Neural cell (in vitro differentiated cells): ENCODE data around the gene B9D1. TPM values are rescaled to one million over a fixed set of nuclear protein-coding genes. Genes with fewer than 3 reads are reported as not detected.
"Not testable (repeated sequence)": the region's sequence is repeated elsewhere in the genome, so short reads cannot be mapped to it uniquely, and the experiment has no call there.

Experiments used
- H2AFZ ChIP-seq: fragments of 200-600, 300-800 bp; sonication (generic), shearing (Covaris generic); 2 replicates; pipeline ENCODE4 v1.6.0; 2014; ENCODE audit warnings: low read depth, mild to moderate bottlenecking, antibody characterized with exemption, low read length, moderate library complexity
- H3F3A ChIP-seq: fragments of 200-600 bp; shearing (Covaris generic); 2 replicates; pipeline ENCODE4 v1.6.1; 2016; ENCODE audit warnings: mild to moderate bottlenecking, moderate library complexity, mixed read lengths, antibody characterized with exemption, low read length; ENCODE audit not compliant: insufficient read depth, poor library complexity, severe bottlenecking
- H3K27ac ChIP-seq: fragments of 200-600, 300-800 bp; sonication (generic), shearing (Covaris generic); 2 replicates; pipeline ENCODE4 v1.5.1; 2014; ENCODE audit warnings: mild to moderate bottlenecking, low read length, moderate library complexity
- H3K27me3 ChIP-seq: fragments of 300-800, 200-600 bp; sonication (generic), shearing (Covaris generic); 2 replicates; pipeline ENCODE4 v1.6.0; 2014; ENCODE audit warnings: mild to moderate bottlenecking, low read depth, low read length, moderate library complexity; ENCODE audit not compliant: insufficient read depth
- H3K36me3 ChIP-seq: fragments of 300-800, 200-600 bp; sonication (generic), shearing (Covaris generic); 2 replicates; pipeline ENCODE4 v1.5.1; 2014; ENCODE audit warnings: mild to moderate bottlenecking, antibody characterized with exemption, low read length, moderate library complexity; ENCODE audit not compliant: insufficient read depth
- H3K4me2 ChIP-seq: fragments of 300-800, 200-600 bp; sonication (generic), shearing (Covaris generic); 2 replicates; pipeline ENCODE4 v1.6.0; 2014; ENCODE audit warnings: mild to moderate bottlenecking, low read length
- H3K4me3 ChIP-seq: fragments of 300-800, 200-600 bp; sonication (generic), shearing (Covaris generic); 2 replicates; pipeline ENCODE4 v1.5.1; 2014; ENCODE audit warnings: mild to moderate bottlenecking, low read length, moderate library complexity
- H3K79me2 ChIP-seq: fragments of 200-600 bp; shearing (Covaris generic); replicated peaks from 2 replicates; pipeline ENCODE4 v1.6.0; 2014; ENCODE audit warnings: mild to moderate bottlenecking, low read length, moderate library complexity; ENCODE audit not compliant: insufficient read depth
- H3K9ac ChIP-seq: fragments of 300-800, 200-600 bp; sonication (generic), shearing (Covaris generic); 2 replicates; pipeline ENCODE4 v1.6.1; 2016; ENCODE audit warnings: mild to moderate bottlenecking, low read length, mixed read lengths
- H3K9me2 ChIP-seq: fragments of 200-600 bp; shearing (Covaris generic); 2 replicates; pipeline ENCODE4 v1.6.1; 2016; ENCODE audit warnings: mild to moderate bottlenecking, low read length, mixed read lengths; ENCODE audit not compliant: insufficient read depth
- H3K9me3 ChIP-seq: fragments of 200-600, 300-800 bp; sonication (generic), shearing (Covaris generic); 2 replicates; pipeline ENCODE4 v1.6.1; 2016; ENCODE audit warnings: mild to moderate bottlenecking, mixed run types, low read length, moderate library complexity, mixed read lengths
- H4K20me1 ChIP-seq: fragments of 200-600 bp; shearing (Covaris generic); 2 replicates; pipeline ENCODE4 v1.6.1; 2016; ENCODE audit warnings: mild to moderate bottlenecking, mixed run types; ENCODE audit not compliant: insufficient read depth
- CTCF ChIP-seq: fragments of 450-650 bp; IDR thresholded peaks from 2 replicates; pipeline ENCODE4 v1.5.1; 2014; ENCODE audit warnings: antibody characterized with exemption, mild to moderate bottlenecking, moderate library complexity; ENCODE audit not compliant: poor library complexity, severe bottlenecking
- EP300 ChIP-seq: fragments of 450-650 bp; conservative IDR thresholded peaks from 2 replicates; pipeline ENCODE4 v1.6.1; 2014; ENCODE audit warnings: antibody characterized with exemption, mild to moderate bottlenecking, moderate library complexity; ENCODE audit not compliant: poor library complexity, severe bottlenecking
- EZH2 ChIP-seq: fragments of 200-600, 300-800 bp; shearing (Covaris generic), sonication (generic); IDR thresholded peaks from 2 replicates; pipeline ENCODE4 v1.6.1; 2014; ENCODE audit warnings: antibody characterized with exemption, low read length, borderline replicate concordance, mild to moderate bottlenecking; ENCODE audit not compliant: insufficient read depth, poor library complexity, severe bottlenecking
- MXI1 ChIP-seq: fragments of 450-650 bp; conservative IDR thresholded peaks from 2 replicates; pipeline ENCODE4 v1.6.1; 2014; ENCODE audit warnings: antibody characterized with exemption, mild to moderate bottlenecking; ENCODE audit not compliant: poor library complexity, severe bottlenecking
- POLR2AphosphoS5 ChIP-seq: IDR thresholded peaks from 2 replicates; pipeline ENCODE4 v1.6.1; 2012
- RAD21 ChIP-seq: fragments of 450-650 bp; conservative IDR thresholded peaks from 2 replicates; pipeline ENCODE4 v1.6.1; 2014; ENCODE audit warnings: antibody characterized with exemption, mild to moderate bottlenecking, moderate library complexity
- REST ChIP-seq: IDR thresholded peaks from 2 replicates; pipeline ENCODE4 v1.6.1; 2012; ENCODE audit warnings: borderline replicate concordance
- SMC3 ChIP-seq: fragments of 450-650 bp; conservative IDR thresholded peaks from 2 replicates; pipeline ENCODE4 v1.6.1; 2014; ENCODE audit warnings: antibody characterized with exemption, mild to moderate bottlenecking, moderate library complexity; ENCODE audit not compliant: poor library complexity
- TAF1 ChIP-seq: IDR thresholded peaks from 2 replicates; pipeline ENCODE4 v1.6.1; 2012; ENCODE audit warnings: low read depth
- polyA plus RNA-seq: library from polyadenylated mRNA; depleted of rRNA; stranded (reverse); fragments of >200 nt; gene quantifications from 2 replicates; pipeline ENCODE4 v1.2.3, GENCODE V29; 2014

Gene B9D1
- polyA plus RNA-seq, 1 donor from 2014 or later, result 32.0 TPM

GRCh38 chr17:19354748-19355147, 7.8 kb downstream of the B9D1 start:
- Histone ChIP-seq H3K27ac (no peak overlapping the region), H3K79me2 (no peaks in the 10 kb centered on the region), H3K27me3 (no peaks in the 10 kb centered on the region), H3K36me3 (peaks cover 10% of the 10 kb centered on the region), H3K9me3 (no peaks in the 10 kb centered on the region), H3K4me3 (no peak overlapping the region), H4K20me1 (no peaks in the 10 kb centered on the region), H3K4me2 (no peak overlapping the region), H3F3A (no peaks in the 10 kb centered on the region), H2AFZ (no peak overlapping the region), H3K9ac (no peak overlapping the region), H3K9me2 (no peaks in the 10 kb centered on the region)
- TF ChIP-seq MXI1 (no peak), RAD21 (no peak), POLR2AphosphoS5 (no peak), CTCF (no peak), SMC3 (no peak), EP300 (no peak), EZH2 (no peak), TAF1 (no peak), REST (no peak)

GRCh38 chr17:19353401-19353800, 9.1 kb downstream of the B9D1 start:
- not testable (repeated sequence) for H3K27me3 ChIP-seq, H3K9me2 ChIP-seq, H3K27ac ChIP-seq, H3K4me3 ChIP-seq, H3K79me2 ChIP-seq, H3K36me3 ChIP-seq, H3K9ac ChIP-seq, H2AFZ ChIP-seq, H4K20me1 ChIP-seq, H3K4me2 ChIP-seq, H3K9me3 ChIP-seq, H3F3A ChIP-seq

GRCh38 chr17:19348806-19349205, 13.7 kb downstream of the B9D1 start:
- Histone ChIP-seq H3K36me3 (no peaks in the 10 kb centered on the region), H3K4me2 (no peak overlapping the region), H3K4me3 (no peak overlapping the region), H3F3A (no peaks in the 10 kb centered on the region), H2AFZ (no peak overlapping the region), H3K9ac (no peak overlapping the region), H3K9me3 (no peaks in the 10 kb centered on the region), H3K27me3 (no peaks in the 10 kb centered on the region), H3K9me2 (no peaks in the 10 kb centered on the region), H3K27ac (no peak overlapping the region), H3K79me2 (no peaks in the 10 kb centered on the region), H4K20me1 (no peaks in the 10 kb centered on the region)
- TF ChIP-seq POLR2AphosphoS5 (no peak), EZH2 (no peak), EP300 (no peak), CTCF (no peak), SMC3 (no peak), RAD21 (no peak), REST (no peak), MXI1 (no peak), TAF1 (no peak)
